Endothelial cell of umbilical vein (primary cell): Measurements from ENCODE around the gene SCTR. TPM values are rescaled to one million over a fixed set of nuclear protein-coding genes. Genes with fewer than 3 reads are reported as not detected.

Experiments
- BruUV-seq: library from RNA; stranded (reverse); fragments of 400-500 nt; replicated peaks from 2 replicates; lab custom pipeline; 2021; lab: Mats Ljungman, UMichigan
- CTCF ChIA-PET: fragments of 300-600, 350-600 bp; sonication (Branson Sonifier 250); formaldehyde crosslinking; loops from one replicate; lab custom pipeline; 2021; ENCODE audit warnings: antibody characterized with exemption, inconsistent platforms; lab: Charles Lee
- POLR2A ChIA-PET: fragments of 300-600, 350-600 bp; sonication (Branson Sonifier 250); formaldehyde crosslinking; loops from one replicate; lab custom pipeline; 2021; ENCODE audit warnings: antibody characterized with exemption, inconsistent platforms; lab: Charles Lee
- DNase-seq: peaks from one replicate; pipeline ENCODE4 v3.0.0-alpha.2; 2011; ENCODE audit warnings: low read depth, low spot score
- FAIRE-seq: peaks from 2 replicates; lab custom pipeline; 2011; peaks lifted over from hg19 to GRCh38; lab: Jason Lieb, UNC
- H2AFZ ChIP-seq: 2 replicates; pipeline ENCODE4 v1.6.0; 2012; ENCODE audit warnings: low read depth, low read length, control low read depth, inconsistent platforms
- H3K27ac ChIP-seq: 2 replicates; pipeline ENCODE4 v1.5.1; 2011; ENCODE audit warnings: low read depth, mild to moderate bottlenecking, control low read depth, low read length, moderate library complexity; ENCODE audit not compliant: insufficient read depth
- H3K27me3 ChIP-seq, 2 experiments: 2 replicates each; pipeline versions ENCODE4 v1.6.0 to v1.6.1; 2011; ENCODE audit warnings: low read length in 2 of 2, mixed read lengths in 1 of 2; ENCODE audit not compliant: control insufficient read depth in 2 of 2, insufficient read depth in 2 of 2
- H3K36me3 ChIP-seq, 2 experiments: 2 replicates in 1 of 2; 3 replicates in 1 of 2; pipeline ENCODE4 v1.5.1; 2011; ENCODE audit warnings: low read length in 2 of 2, mild to moderate bottlenecking in 1 of 2, moderate library complexity in 1 of 2; ENCODE audit not compliant: control insufficient read depth in 2 of 2, insufficient read depth in 2 of 2; ENCODE audit errors: extremely low read depth in 1 of 2
- H3K4me1 ChIP-seq: 3 replicates; pipeline ENCODE4 v1.5.1; 2011; ENCODE audit warnings: mild to moderate bottlenecking, low read length; ENCODE audit not compliant: control insufficient read depth, insufficient read depth; ENCODE audit errors: extremely low read depth
- H3K4me2 ChIP-seq: 2 replicates; pipeline ENCODE4 v1.6.1; 2011; ENCODE audit warnings: low read length, control low read depth, mixed read lengths; ENCODE audit not compliant: insufficient read depth
- H3K4me3 ChIP-seq, 3 experiments: fragments of 200-600 bp in 1 of 3; sonication (generic), shearing (Covaris generic) in 1 of 3; replicated peaks in 1 of 3; 2 replicates each; pipeline ENCODE4 v1.5.1; 2011 to 2016; ENCODE audit warnings: control low read depth in 3 of 3, low read length in 3 of 3, mild to moderate bottlenecking in 2 of 3, inconsistent platforms in 1 of 3, low read depth in 1 of 3, moderate library complexity in 1 of 3; ENCODE audit not compliant: insufficient read depth in 1 of 3
- H3K79me2 ChIP-seq: 2 replicates; pipeline ENCODE4 v1.6.0; 2012; ENCODE audit warnings: low read length, inconsistent platforms; ENCODE audit not compliant: control insufficient read depth, insufficient read depth
- H3K9ac ChIP-seq: replicated peaks from 2 replicates; pipeline ENCODE3; 2011; ENCODE audit warnings: low read length, control low read depth; ENCODE audit not compliant: insufficient read depth; ENCODE audit errors: extremely low read depth
- H3K9me1 ChIP-seq: replicated peaks from 3 replicates; pipeline ENCODE4 v1.6.0; 2011; ENCODE audit warnings: mild to moderate bottlenecking, low read length; ENCODE audit not compliant: control insufficient read depth, insufficient read depth; ENCODE audit errors: extremely low read depth
- H3K9me3 ChIP-seq: replicated peaks from 2 replicates; pipeline ENCODE4 v1.5.1; 2012; ENCODE audit warnings: low read length, inconsistent platforms; ENCODE audit not compliant: control insufficient read depth, insufficient read depth
- H4K20me1 ChIP-seq: replicated peaks from 2 replicates; pipeline ENCODE3; 2011; ENCODE audit warnings: mild to moderate bottlenecking, low read length; ENCODE audit not compliant: control insufficient read depth, insufficient read depth; ENCODE audit errors: extremely low read depth
- EZH2 ChIP-seq: IDR thresholded peaks from 2 replicates; pipeline ENCODE4 v1.6.1; 2012; ENCODE audit warnings: borderline replicate concordance, low read depth, mild to moderate bottlenecking, moderate library complexity, low read length, inconsistent platforms; ENCODE audit not compliant: severe bottlenecking
- FOS ChIP-seq: IDR thresholded peaks from 2 replicates; pipeline ENCODE4 v1.6.1; 2011; ENCODE audit warnings: mild to moderate bottlenecking, low read length, moderate library complexity, borderline replicate concordance; ENCODE audit not compliant: insufficient read depth
- GATA2 ChIP-seq: IDR thresholded peaks from 2 replicates; pipeline ENCODE4 v1.7.0; 2011; ENCODE audit warnings: low read depth, mild to moderate bottlenecking, moderate library complexity, mixed read lengths, low read length; ENCODE audit not compliant: insufficient read length, insufficient read depth
- JUN ChIP-seq: IDR thresholded peaks from 2 replicates; pipeline ENCODE4 v1.6.1; 2011; ENCODE audit warnings: borderline replicate concordance, low read depth; ENCODE audit not compliant: insufficient read length, insufficient read depth
- MYC ChIP-seq: IDR thresholded peaks from one replicate; pipeline ENCODE4 v1.6.1; 2011; ENCODE audit warnings: mild to moderate bottlenecking, low read depth, low read length
- POLR2AphosphoS5 ChIP-seq: IDR thresholded peaks from 2 replicates; pipeline ENCODE4 v1.6.1; 2012; ENCODE audit warnings: low read depth, mild to moderate bottlenecking, control low read depth, low read length, moderate library complexity; ENCODE audit not compliant: insufficient read depth
- dilution Hi-C: fragments of 300-500 bp; cut with MboI; formaldehyde crosslinking; loops from one replicate; pipeline ENCODE4 v1.15.0; 2019; ENCODE audit warnings: low sequenced_read_pairs; ENCODE audit not compliant: extremely low pct_ligation_motif_present
- intact Hi-C: fragments of 100-400 bp; cut with micrococcal nuclease; formaldehyde crosslinking; loops from one replicate; pipeline ENCODE4 v1.10.0; 2022
- polyA plus RNA-seq, 4 experiments: library from polyadenylated mRNA; depleted of rRNA in 3 of 4; stranded (reverse) in 3 of 4; unstranded in 1 of 4; fragments of >200 nt; gene quantifications; 2 replicates each; pipeline versions ENCODE4 v1.2.1 to v1.2.3, GENCODE V29; 2011 to 2012; ENCODE audit warnings: missing spikeins in 1 of 4
- total RNA-seq: library from RNA; stranded (reverse); gene quantifications from 2 replicates; pipeline ENCODE4 v1.2.3, GENCODE V29; 2021
- TF ChIP-seq, protein P1 (sequence below), 2 donors: IDR thresholded peaks; 1 replicate in 1 of 2; 2 replicates in 1 of 2; pipeline ENCODE4 v1.5.1; 2011; ENCODE audit warnings: low read length in 2 of 2, mild to moderate bottlenecking in 2 of 2, moderate library complexity in 2 of 2, control low read depth in 1 of 2, inconsistent platforms in 1 of 2, low read depth in 1 of 2; ENCODE audit not compliant: insufficient read depth in 1 of 2; ENCODE audit errors: extremely low read depth in 1 of 2
- TF ChIP-seq, protein P2 (sequence below): IDR thresholded peaks from 2 replicates; pipeline ENCODE4 v1.6.1; 2011; ENCODE audit not compliant: insufficient read depth, insufficient read length

The SCTR gene
- total and polyA plus RNA-seq, 2 donors (not counting 3 experiments of a cell fraction or from before 2014, with no cell fraction given), result not detected

DNA sequence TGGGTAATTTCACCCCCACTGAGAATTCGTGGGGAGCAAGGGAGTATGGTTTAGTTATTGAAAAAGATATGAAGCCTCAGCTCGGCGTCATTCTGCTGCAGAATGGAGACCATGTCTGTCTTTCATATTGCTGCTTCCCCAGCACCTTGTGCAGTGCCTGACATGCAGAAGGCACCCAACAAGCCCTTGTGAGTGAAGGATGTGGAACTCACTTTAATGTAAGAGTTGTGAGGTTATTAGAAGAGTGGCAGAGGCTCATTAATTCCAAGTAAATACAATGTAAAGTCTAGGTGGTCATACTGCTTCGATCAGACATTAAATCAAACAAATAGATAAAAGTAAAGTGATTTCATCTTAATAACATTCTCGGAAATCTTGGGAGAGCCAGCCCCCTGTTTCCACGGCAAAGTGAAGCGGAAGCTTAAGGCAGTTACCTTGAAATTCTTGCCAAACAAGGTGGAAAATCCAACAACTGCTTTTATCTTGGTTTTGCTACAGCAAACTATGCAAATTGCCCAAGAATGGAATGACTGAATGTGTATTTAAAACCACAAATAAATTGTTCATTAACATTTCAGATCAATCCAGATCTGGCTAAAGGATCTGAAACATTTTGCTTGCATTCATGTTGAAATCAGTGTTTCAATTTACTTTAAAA is 29.5 kb upstream of the SCTR start:
- Histone ChIP-seq H3K79me2 (no peaks in the 10 kb centered on the region), H2AFZ (no peak overlapping the region), H3K27me3 (peaks cover 3 to 5% of the 10 kb centered on the region in 2 experiments), H3K4me1 (no peaks in the 10 kb centered on the region), H3K9me3 (no peaks in the 10 kb centered on the region), H3K9me1 (no peaks in the 10 kb centered on the region), H3K36me3 (no peaks in the 10 kb centered on the region), H3K27ac (no peak overlapping the region), H3K9ac (no peak overlapping the region), H3K4me2 (no peak overlapping the region), H3K4me3 (no peak overlapping the region), H4K20me1 (no peaks in the 10 kb centered on the region)
- intact Hi-C loops (no loop called here), dilution Hi-C loops (no loop called here)
- FAIRE-seq, result no peak
- ChIA-PET CTCF (no interaction called here), POLR2A (no interaction called here)
- TF ChIP-seq, protein P1, sequence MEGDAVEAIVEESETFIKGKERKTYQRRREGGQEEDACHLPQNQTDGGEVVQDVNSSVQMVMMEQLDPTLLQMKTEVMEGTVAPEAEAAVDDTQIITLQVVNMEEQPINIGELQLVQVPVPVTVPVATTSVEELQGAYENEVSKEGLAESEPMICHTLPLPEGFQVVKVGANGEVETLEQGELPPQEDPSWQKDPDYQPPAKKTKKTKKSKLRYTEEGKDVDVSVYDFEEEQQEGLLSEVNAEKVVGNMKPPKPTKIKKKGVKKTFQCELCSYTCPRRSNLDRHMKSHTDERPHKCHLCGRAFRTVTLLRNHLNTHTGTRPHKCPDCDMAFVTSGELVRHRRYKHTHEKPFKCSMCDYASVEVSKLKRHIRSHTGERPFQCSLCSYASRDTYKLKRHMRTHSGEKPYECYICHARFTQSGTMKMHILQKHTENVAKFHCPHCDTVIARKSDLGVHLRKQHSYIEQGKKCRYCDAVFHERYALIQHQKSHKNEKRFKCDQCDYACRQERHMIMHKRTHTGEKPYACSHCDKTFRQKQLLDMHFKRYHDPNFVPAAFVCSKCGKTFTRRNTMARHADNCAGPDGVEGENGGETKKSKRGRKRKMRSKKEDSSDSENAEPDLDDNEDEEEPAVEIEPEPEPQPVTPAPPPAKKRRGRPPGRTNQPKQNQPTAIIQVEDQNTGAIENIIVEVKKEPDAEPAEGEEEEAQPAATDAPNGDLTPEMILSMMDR (IDR thresholded peaks at IDR 0.05; ENCODE audit: extremely low read depth in 1 of 2, insufficient read depth in 1 of 2, low read depth in 1 of 2, low read length in 2 of 2), result no peak
- no peak for TF ChIP-seq JUN
- TF ChIP-seq EZH2, result no peak
- TF ChIP-seq MYC, result no peak
- TF ChIP-seq, protein P2, sequence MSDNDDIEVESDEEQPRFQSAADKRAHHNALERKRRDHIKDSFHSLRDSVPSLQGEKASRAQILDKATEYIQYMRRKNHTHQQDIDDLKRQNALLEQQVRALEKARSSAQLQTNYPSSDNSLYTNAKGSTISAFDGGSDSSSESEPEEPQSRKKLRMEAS, result no peak
- TF ChIP-seq FOS, result no peak
- TF ChIP-seq GATA2, result no peak
- no peak for TF ChIP-seq POLR2AphosphoS5
- no TSS peak for BruUV-seq
- DNase-seq, result no peak
